Tibial nerve (tissue), 3 donors: Measurements from ENCODE around the gene NEURL4.

Experiments used
- EP300 ChIP-seq, 2 donors: sonication (generic); formaldehyde crosslinking; IDR thresholded peaks; one replicate each; pipeline ENCODE4 v1.6.1; 2017; ENCODE audit warnings: antibody characterized with exemption in 2 of 2, mild to moderate bottlenecking in 1 of 2
- POLR2A ChIP-seq, 2 donors: fragments of 450-650 bp; IDR thresholded peaks; one replicate each; pipeline ENCODE4 v1.6.1; 2017; ENCODE audit warnings: antibody characterized with exemption in 2 of 2, mild to moderate bottlenecking in 2 of 2, moderate library complexity in 2 of 2

- no peak for TF ChIP-seq POLR2A (IDR thresholded peaks at IDR 0.05)
- TF ChIP-seq EP300 (IDR thresholded peaks at IDR 0.05) = no peak
Observed at GRCh38 chr17:7292194-7292593, 36.9 kb downstream of the NEURL4 start.
